HCEC 1CT (cell line): ENCODE measurements around the gene PEX12.
"Not testable (repeated sequence)": the region's sequence is repeated elsewhere in the genome, so short reads cannot be mapped to it uniquely, and the experiment has no call there.

Experiments
- DNase-seq: peaks from one replicate; pipeline ENCODE4 v3.0.0-alpha.2; 2017

Gene PEX12

DNA sequence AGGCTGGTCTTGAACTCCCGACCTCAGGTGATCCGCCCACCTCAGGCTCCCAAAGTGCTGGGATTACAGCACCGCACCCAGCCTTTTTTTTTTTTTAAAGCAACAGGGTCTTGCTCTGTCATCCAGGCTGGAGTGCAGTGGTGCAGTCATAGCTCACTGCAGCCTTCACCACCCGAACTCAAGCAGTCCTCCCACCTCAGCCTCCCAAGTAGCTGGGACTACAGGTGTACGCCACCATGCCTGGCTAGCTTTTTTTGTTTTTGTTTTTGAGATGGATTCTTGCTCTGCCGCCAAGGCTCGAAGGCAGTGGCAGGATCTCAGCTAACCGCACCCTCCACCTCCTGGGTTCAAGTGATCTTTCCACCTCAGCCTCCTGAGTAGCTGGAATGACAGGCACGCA lies 43.0 kb downstream of the PEX12 start:
- DNase-seq = not testable (repeated sequence)

DNA sequence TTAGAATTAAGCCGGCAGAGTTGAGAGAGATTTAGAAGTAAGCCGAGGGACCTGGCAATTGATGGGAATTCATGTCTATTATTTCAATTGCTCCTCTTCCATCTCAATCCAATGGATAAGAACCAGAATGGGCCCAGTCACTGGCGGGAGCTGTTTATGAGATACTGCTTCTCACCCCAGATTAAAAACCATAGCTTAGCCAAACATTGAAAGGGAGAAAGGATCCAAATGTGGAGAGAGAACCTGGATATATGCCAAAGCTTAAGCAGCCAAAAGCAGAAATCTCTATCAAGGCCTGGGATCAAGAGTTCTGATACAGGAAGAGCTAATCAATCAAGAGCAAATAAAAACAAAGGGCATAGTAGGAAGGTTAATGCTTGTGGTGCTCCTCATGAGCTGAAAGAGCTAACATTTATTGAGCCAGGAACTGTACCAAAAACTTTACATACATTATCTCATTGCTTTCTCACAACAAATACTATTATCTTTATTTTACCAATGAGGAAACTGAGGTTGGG lies 43.7 kb downstream of the PEX12 start:
- no peak for DNase-seq

DNA sequence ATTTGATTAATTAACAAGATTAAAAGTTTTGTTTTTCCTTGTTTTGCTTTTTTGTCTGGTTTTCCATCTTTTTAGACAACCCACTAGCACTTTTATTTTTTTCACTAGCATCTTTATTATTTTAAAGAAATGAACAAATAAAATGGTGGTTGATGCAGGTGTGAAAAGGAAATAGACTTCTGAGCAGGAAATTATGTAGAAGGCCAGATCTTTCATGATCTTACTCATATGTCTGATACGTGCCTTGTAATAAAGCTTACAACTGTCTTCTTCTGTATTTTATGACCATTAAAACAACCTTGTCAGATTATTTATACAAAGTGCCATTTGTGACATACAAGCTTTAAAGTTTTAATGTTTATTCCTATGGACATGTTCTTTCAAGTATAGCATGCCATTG lies 47.2 kb downstream of the PEX12 start:
- no peak for DNase-seq

GRCh38 chr17:35529866-35530265 lies 48.5 kb downstream of the PEX12 start:
- DNase-seq = no peak

GRCh38 chr17:35529326-35529725 lies 49.0 kb downstream of the PEX12 start:
- DNase-seq = not testable (repeated sequence)
